Neuron (in vitro differentiated cells): Measurements from ENCODE around the gene PRKAB2.

Experiments
- H2AFZ ChIP-seq: one replicate; pipeline ENCODE4 v1.6.1; 2013; ENCODE audit warnings: low read depth, mild to moderate bottlenecking, inconsistent platforms, low read length, moderate library complexity
- H3K27me3 ChIP-seq: one replicate; pipeline ENCODE4 v1.6.1; 2013; ENCODE audit warnings: low read length; ENCODE audit not compliant: insufficient read depth
- H3K36me3 ChIP-seq: one replicate; pipeline ENCODE4 v1.6.1; 2013; ENCODE audit warnings: low read length; ENCODE audit not compliant: insufficient read depth
- H3K4me1 ChIP-seq: one replicate; pipeline ENCODE4 v1.6.1; 2013; ENCODE audit warnings: low read length; ENCODE audit not compliant: insufficient read depth
- H3K4me3 ChIP-seq: 2 replicates; pipeline ENCODE4 v1.5.1; 2013; ENCODE audit warnings: mild to moderate bottlenecking, low read length, moderate library complexity
- H3K9me3 ChIP-seq: one replicate; pipeline ENCODE4 v1.6.1; 2013; ENCODE audit warnings: low read length

PRKAB2 gene, protein sequence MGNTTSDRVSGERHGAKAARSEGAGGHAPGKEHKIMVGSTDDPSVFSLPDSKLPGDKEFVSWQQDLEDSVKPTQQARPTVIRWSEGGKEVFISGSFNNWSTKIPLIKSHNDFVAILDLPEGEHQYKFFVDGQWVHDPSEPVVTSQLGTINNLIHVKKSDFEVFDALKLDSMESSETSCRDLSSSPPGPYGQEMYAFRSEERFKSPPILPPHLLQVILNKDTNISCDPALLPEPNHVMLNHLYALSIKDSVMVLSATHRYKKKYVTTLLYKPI

DNA sequence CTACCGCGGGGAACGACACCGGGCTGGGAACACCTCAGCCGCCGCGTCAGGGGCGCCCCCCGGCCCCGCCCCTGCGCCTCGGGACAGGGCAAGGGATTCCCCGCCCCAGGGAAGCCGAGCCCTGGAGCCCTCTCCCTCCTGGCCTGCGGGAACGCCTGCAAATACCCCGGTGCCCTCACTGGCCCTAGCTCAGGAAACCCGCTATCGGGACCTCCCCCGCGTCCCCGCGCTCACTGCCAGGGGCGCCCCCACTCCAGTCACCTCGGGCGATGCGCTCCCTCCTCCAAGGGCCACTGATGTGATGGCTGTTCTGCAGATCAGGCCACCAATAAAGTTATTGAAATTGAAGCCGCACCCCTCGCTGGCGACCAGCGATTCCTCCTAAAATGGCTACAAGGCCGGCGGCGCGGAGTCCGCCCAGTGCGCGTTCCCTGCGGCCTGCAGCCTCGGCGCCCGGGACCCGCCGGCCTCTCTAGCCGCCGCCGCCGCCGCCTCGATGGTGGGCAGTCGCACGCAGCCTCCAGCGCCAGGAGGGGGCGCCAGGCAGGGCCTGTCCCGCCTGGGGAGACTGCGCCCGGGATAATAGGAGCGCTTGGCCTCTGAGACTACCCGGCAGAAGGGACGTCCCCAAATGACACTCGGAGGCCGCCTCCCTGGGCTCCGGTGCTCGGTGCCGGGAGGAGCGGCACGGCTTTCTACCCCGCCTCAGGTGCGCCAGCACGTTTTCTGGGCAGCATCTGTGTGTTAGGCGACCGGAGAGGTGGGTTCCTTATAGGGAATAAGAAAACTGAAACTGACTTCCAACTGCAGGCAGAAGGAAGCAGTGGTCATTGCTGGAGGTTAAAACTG, at the start of gene PRKAB2:
PRKAB2 (minus strand) TSS at position 303 of the 849 bp plus-strand sequence. CDS start 326 bp downstream, outside the sequence.
- Histone ChIP-seq H3K27me3 (no peaks in the 10 kb centered on the region), H2AFZ (peak within 1 kb of the TSS; percentile 97), H3K4me1 (peaks cover 22% of the 10 kb centered on the region), H3K36me3 (peaks cover 5% of the 10 kb centered on the region), H3K9me3 (no peaks in the 10 kb centered on the region), H3K4me3 (peak within 1 kb of the TSS; percentile 82)

DNA sequence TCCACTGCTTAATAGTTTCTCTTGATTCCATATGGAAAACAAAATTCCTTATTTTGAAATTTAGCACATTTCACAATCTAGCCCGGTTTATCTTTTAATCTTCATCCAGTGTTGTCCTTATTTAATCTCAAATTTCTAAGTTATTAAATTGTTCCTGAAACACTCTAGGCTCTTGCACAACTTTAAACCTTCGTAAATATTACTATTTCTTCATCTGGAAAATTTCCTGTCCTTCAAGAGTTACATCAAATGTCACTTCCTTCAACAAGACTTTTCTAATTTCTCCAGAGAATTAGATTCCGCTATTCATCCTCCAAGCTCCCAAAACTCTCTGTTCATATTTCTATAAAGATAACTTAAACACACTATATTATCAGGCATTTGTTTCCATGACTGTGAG, 46.3 kb upstream of the PRKAB2 start:
- H2AFZ ChIP-seq, result no peak overlapping the region
- no peaks in the 10 kb centered on the region for H3K36me3 ChIP-seq
- no peak overlapping the region for H3K4me3 ChIP-seq
- H3K4me1 ChIP-seq, result no peaks in the 10 kb centered on the region
- H3K27me3 ChIP-seq, result no peaks in the 10 kb centered on the region
- H3K9me3 ChIP-seq, result no peaks in the 10 kb centered on the region

DNA sequence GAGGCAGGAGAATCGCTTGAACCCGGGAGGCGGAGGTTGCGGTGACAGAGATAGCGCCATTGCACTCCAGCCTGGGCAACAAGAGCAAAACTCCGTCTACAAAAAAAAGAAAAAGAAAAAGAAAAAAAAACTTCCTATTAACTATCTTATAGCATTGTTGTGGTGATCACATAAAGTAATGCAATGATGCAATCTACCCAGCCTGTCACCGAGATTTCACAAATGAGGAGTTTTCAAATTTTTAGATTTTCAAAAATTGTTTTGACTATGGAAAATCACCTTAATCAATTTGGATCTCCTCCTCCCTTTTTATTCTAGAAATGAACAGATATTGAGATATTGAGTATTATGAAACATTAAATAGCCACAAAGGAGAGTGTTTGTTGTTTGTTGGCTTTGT, 44.9 kb upstream of the PRKAB2 start:
- H3K9me3 ChIP-seq, result no peaks in the 10 kb centered on the region
- H3K4me1 ChIP-seq, result no peaks in the 10 kb centered on the region
- no peaks in the 10 kb centered on the region for H3K27me3 ChIP-seq
- H2AFZ ChIP-seq, result no peak overlapping the region
- H3K36me3 ChIP-seq, result no peaks in the 10 kb centered on the region
- no peak overlapping the region for H3K4me3 ChIP-seq

DNA sequence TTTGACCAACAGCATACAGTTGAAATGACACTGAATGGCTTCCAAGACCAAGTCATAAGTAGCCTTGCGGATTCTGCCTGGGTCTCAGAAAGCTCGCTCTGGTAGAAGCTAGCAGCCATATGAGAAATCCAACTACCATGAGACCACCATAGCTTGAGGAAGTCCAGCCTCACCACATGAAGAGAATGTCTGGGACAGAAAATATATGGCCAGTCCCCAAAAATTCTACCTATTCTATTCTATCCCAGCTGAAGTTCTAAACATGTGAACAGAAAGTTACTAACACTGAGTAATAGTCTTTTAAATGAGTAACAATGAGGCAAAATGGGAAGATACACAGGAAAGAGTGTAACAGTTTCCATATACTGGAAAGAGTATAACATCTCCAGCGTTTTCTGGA, 43.9 kb upstream of the PRKAB2 start:
- no peaks in the 10 kb centered on the region for H3K27me3 ChIP-seq
- H3K4me1 ChIP-seq, result no peaks in the 10 kb centered on the region
- no peak overlapping the region for H3K4me3 ChIP-seq
- no peaks in the 10 kb centered on the region for H3K36me3 ChIP-seq
- H3K9me3 ChIP-seq, result no peaks in the 10 kb centered on the region
- no peak overlapping the region for H2AFZ ChIP-seq

DNA sequence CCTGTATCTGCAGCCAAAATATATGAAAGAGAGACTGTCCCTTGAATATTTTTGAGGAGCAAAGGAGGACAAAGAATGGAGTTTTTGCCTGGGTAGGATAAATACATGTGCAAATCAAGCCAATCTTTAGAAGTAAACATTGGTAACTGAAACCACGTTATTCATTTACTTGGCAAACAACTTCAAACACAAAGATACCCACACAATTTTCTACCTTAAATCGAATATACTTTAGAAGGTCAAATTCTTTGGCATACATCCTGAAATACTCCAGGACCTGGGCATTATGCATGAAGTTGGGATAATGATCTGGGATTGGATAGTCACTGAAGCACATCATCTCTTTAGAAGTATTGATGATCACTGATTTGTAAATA, 43.3 kb upstream of the PRKAB2 start:
- H3K9me3 ChIP-seq, result no peaks in the 10 kb centered on the region
- no peaks in the 10 kb centered on the region for H3K4me1 ChIP-seq
- H3K27me3 ChIP-seq, result no peaks in the 10 kb centered on the region
- H3K4me3 ChIP-seq, result no peak overlapping the region
- no peak overlapping the region for H2AFZ ChIP-seq
- H3K36me3 ChIP-seq, result no peaks in the 10 kb centered on the region

DNA sequence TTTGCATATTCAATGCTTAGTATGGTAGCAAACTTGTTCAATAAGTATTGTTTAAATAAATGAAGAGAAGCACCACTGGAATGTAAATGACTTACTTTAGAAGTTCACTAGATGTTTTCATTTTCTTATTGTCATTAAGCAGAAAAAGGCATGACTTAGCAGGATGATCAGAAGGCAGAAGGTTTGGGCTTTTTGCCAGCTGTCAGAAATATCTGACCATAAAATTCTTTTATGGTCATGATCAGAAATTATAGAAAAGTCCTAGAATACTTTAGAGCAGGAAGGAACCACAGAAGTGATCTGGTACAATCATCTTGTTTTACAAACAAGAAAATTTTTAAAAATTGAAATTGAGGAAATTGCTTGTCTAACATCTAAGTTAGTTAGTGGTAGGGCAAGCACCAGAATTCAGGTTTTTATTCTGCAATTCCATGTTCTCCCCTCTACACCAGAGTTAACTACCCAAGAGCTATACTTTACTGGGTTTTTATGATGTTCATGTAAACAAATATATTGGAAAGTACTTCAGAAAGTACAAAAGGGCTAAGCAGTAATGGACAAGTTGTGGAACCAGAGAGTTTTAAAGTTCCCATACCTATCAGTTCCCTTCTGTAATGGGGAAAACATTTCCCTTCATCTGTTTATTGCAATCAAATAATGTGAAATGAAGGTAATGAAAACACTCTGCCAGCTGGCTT, 42.7 kb upstream of the PRKAB2 start:
- Histone ChIP-seq H3K9me3 (no peaks in the 10 kb centered on the region), H3K36me3 (no peaks in the 10 kb centered on the region), H3K27me3 (no peaks in the 10 kb centered on the region), H2AFZ (no peak overlapping the region), H3K4me3 (no peak overlapping the region), H3K4me1 (no peaks in the 10 kb centered on the region)

DNA sequence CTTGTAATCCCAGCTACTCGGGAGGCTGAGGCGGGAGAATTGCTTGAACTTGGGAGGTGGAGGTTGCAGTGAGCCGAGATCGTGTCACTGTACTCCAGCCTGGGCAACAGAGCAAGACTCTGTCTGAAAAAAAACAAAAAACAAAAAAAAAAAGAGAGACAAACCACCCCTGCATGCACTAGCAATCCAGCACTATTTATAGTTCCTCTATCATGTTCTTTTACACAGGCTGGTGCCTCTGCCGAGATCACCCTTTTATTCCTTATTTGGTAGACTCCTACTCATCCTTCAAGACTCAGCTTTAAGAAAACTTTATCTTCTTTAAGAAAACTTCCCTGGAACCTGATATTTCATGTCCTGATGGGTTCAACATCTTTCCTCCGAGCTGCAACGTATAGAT, 42.1 kb upstream of the PRKAB2 start:
- Histone ChIP-seq H3K27me3 (no peaks in the 10 kb centered on the region), H2AFZ (no peak overlapping the region), H3K4me3 (no peak overlapping the region), H3K9me3 (no peaks in the 10 kb centered on the region), H3K36me3 (no peaks in the 10 kb centered on the region), H3K4me1 (no peaks in the 10 kb centered on the region)

DNA sequence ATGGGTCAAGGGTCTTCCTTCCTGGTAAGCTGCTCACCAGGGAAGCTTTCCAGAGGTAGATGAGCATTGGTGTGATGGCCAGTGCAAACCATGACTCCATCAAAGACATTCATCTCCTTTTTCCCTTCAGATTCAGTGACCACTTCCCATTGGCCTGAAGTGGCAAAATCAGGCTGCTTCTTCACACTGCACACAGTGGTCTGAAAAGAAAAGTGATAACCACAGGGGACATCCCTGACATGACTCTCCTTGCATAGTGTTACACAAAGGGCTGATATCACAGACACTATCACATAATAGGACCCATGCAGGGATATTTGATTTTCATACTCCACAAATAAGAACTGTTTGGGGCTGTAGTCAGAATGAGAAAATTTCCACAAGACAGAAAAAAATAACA, 41.0 kb upstream of the PRKAB2 start:
- H3K9me3 ChIP-seq, result no peaks in the 10 kb centered on the region
- no peaks in the 10 kb centered on the region for H3K4me1 ChIP-seq
- no peaks in the 10 kb centered on the region for H3K27me3 ChIP-seq
- no peak overlapping the region for H3K4me3 ChIP-seq
- H2AFZ ChIP-seq, result no peak overlapping the region
- no peaks in the 10 kb centered on the region for H3K36me3 ChIP-seq

DNA sequence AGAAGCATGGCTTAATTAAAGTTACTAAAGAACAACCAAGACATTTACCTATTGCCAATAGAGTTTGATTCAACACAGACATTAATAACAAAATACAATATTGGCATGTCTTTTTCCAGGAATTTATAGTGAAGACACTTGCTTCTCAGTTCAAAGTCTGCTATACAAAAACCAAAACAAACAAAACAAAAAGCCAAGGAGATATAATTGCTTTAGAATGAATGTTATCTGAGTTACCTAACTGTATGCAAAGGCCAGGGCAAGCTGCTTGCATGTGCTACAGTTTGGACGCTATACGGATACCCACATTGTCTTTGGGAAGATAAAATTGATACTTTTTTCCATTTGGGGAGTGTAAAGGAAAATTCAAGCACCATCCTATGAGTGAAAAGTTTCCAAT, 39.3 kb upstream of the PRKAB2 start:
- no peaks in the 10 kb centered on the region for H3K4me1 ChIP-seq
- no peak overlapping the region for H2AFZ ChIP-seq
- no peaks in the 10 kb centered on the region for H3K36me3 ChIP-seq
- no peaks in the 10 kb centered on the region for H3K9me3 ChIP-seq
- H3K27me3 ChIP-seq, result no peaks in the 10 kb centered on the region
- H3K4me3 ChIP-seq, result no peak overlapping the region

DNA sequence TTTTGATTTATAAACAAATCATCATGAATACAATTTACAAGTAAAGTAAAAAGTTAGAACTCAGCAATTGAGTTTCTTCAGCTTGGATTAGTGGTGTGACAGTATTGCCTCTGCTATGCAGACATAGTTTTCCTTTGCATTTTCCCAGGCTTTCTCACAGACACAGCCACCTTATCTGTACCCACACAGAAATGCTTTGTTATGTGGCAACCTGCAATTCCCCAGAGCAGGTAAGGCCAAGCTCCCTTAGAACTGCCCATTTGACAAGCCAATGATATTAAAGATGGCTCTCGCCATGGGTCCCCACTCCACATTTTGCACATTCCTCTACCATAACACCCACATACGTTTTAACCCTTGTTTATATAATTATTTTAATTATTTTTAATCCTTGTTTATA, 38.7 kb upstream of the PRKAB2 start:
- H3K27me3 ChIP-seq, result no peaks in the 10 kb centered on the region
- H2AFZ ChIP-seq, result no peak overlapping the region

DNA sequence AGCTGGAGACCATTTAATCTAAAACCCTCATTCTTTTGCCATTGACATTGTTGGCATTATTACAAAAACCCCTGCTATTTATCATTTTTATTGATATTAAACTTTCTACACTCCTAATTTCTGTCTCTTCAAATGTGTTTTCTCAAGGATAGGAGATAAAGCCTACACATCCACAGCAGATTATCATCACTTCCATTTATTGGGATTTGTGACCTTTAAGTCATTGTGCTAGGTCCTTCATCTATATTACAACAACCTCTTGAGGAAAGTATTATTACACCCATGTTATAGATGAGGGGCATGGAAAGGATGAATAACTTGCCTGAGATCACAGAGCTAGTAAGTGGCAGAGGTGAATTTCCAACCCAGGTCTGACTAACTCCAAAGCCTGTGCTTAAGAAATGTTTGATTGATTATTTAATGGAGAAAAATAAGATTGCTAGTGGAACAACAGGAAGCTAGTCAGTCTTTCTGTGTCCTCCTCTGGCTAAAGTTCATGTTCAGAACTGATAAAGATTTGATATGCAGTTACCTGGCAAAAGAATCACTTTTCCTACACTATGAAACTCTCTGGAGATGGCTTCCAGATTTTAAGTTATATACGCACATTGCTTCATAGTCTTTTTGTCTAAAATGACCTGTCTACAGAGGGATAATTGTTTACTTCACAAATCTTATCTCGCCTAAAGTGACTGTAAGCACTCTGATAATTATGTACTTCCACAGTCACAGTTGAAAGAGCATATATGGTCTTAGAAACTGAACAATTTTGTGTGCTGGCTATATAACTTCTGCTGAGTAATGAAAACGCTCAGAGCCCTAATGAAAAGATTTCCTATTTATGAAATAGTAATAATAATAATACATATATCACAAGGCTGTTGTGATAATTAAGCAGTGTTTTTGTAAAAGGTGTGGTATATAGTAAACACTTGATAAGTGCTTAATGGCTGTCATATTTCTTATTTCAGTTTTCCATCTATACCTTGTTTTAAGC, 37.9 kb upstream of the PRKAB2 start:
- Histone ChIP-seq H3K4me1 (no peaks in the 10 kb centered on the region), H3K27me3 (no peaks in the 10 kb centered on the region), H3K36me3 (no peaks in the 10 kb centered on the region)

More for the DNA sequence above, 38.7 kb upstream of the PRKAB2 start:
- Histone ChIP-seq H3K4me1 (no peaks in the 10 kb centered on the region), H3K9me3 (no peaks in the 10 kb centered on the region), H3K4me3 (no peak overlapping the region), H3K36me3 (no peaks in the 10 kb centered on the region)

DNA sequence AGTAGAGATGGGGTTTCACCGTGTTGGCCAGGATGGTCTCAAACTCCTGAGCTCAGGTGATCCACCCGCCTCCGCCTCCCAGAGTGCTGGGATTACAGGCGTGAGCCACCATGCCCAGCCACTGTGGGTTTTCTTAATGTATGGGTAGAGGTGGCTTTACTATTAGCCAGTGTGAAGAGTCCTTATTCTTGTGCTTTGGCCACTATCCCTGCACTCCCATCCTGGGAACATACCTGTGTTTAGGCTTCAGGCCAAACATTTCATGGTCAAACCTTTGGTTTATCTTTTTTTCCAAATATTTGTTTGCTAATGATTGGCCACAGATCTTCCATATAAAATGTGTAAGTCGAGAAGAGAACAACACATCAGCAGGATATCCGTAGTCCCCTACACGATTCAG, 36.3 kb upstream of the PRKAB2 start:
- H3K4me1 ChIP-seq, result no peaks in the 10 kb centered on the region
- no peaks in the 10 kb centered on the region for H3K27me3 ChIP-seq
- no peak overlapping the region for H2AFZ ChIP-seq
- no peak overlapping the region for H3K4me3 ChIP-seq
- H3K36me3 ChIP-seq, result no peaks in the 10 kb centered on the region
- no peaks in the 10 kb centered on the region for H3K9me3 ChIP-seq

More for the DNA sequence above, 37.9 kb upstream of the PRKAB2 start:
- H3K4me3 ChIP-seq, result no peak overlapping the region
- H2AFZ ChIP-seq, result no peak overlapping the region
- no peaks in the 10 kb centered on the region for H3K9me3 ChIP-seq
